Stimulated activated naive CD8-positive, alpha-beta T cell treated with anti-CD3 and anti-CD28 coated beads, Interleukin-15, amount 100 ng/mL, for 72 hours (primary cell): Measurements from ENCODE around the gene SASH1.
"Not testable (repeated sequence)": the region's sequence is repeated elsewhere in the genome, so short reads cannot be mapped to it uniquely, and the experiment has no call there.

ENCODE experiments used
- ATAC-seq: fragments of 150-1000 bp; cut with Tn5 transposase; 2 replicates; pipeline ENCODE4 v1.10.0; 2021; ENCODE audit warnings: mild to moderate bottlenecking, moderate library complexity
- DNase-seq, 2 donors: peaks; one replicate each; pipeline ENCODE4 v3.0.0; 2021 to 2022
- H3K27ac Mint-ChIP-seq, 2 donors: one replicate each; pipeline ENCODE4 v1.8.0; 2022; ENCODE audit warnings: mild to moderate bottlenecking in 2 of 2, mixed read lengths in 2 of 2, moderate library complexity in 2 of 2
- H3K27me3 Mint-ChIP-seq: one replicate; pipeline ENCODE4 v1.8.0; 2022; ENCODE audit warnings: mixed read lengths
- H3K4me1 Mint-ChIP-seq: one replicate; pipeline ENCODE4 v1.8.0; 2022; ENCODE audit warnings: mild to moderate bottlenecking, mixed read lengths
- H3K4me3 Mint-ChIP-seq, 2 donors: one replicate each; pipeline ENCODE4 v1.8.0; 2022; ENCODE audit warnings: mild to moderate bottlenecking in 2 of 2, mixed read lengths in 2 of 2, moderate library complexity in 1 of 2
- H3K9me3 Mint-ChIP-seq, 2 donors: one replicate each; pipeline ENCODE4 v1.8.0; 2022; ENCODE audit warnings: mixed read lengths in 2 of 2

Gene SASH1

GRCh38 chr6:148572676-148573335 lies 230.2 kb downstream of the SASH1 start:
- H3K9me3 Mint-ChIP-seq = no peaks in the 10 kb centered on the region
- DNase-seq (no peak), ATAC-seq (no peak)
- peaks cover 44% of the 10 kb centered on the region for H3K27me3 Mint-ChIP-seq
- H3K4me3 Mint-ChIP-seq = no peak overlapping the region
- peaks cover under 1% of the 10 kb centered on the region for H3K4me1 Mint-ChIP-seq
- H3K27ac Mint-ChIP-seq = no peak overlapping the region

- no peak overlapping the region for H3K27ac Mint-ChIP-seq
Observed at GRCh38 chr6:148573922-148574321, 231.3 kb downstream of the SASH1 start.

DNA sequence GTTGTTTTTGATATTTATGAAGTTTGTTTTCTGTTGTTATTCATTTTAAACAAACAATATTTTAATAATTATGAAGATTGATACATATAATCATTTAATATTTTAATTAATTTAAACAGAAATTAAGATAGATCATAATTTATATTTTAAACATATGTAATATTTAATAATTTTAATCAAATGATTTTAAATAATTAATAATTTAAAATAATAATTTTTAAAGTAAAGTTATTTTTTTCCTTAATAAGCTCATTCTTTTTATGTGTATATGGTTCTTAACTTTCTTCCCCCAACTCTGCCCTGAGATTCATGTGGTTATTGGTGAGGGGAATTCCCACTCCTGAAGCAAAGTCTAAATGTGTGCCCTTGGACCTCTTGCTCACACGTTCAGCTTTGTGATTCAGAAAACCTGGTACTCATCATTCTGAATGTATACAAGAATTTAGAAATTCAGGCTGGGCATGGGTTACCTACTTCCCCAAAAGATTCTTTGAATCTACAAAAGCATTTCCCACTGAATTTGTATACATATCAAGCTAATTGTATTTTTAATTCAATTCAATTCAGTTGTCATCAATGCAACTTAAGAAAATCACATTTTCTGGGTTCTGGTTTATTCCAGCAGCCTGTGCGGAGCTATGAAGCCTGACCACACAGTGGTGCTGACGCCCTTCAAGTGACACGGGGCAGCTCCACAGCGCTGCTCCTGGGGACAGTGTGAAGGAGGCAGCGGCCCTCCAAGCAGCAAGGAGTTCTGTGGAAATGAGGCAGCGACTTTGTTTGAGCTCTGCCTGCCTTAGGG lies 235.2 kb downstream of the SASH1 start:
- Mint-ChIP-seq H3K27me3 (peaks cover 53% of the 10 kb centered on the region), H3K9me3 (no peaks in the 10 kb centered on the region), H3K4me3 (no peak overlapping the region), H3K4me1 (peaks cover 6% of the 10 kb centered on the region), H3K27ac (no peak overlapping the region)
- DNase-seq (peak; percentile 27 to 48), ATAC-seq (peak; percentile 99)

More at GRCh38 chr6:148573922-148574321, 231.3 kb downstream of the SASH1 start:
- no peaks in the 10 kb centered on the region for H3K9me3 Mint-ChIP-seq
- DNase-seq (no peak), ATAC-seq (no peak)
- no peak overlapping the region for H3K4me3 Mint-ChIP-seq
- H3K27me3 Mint-ChIP-seq = peaks cover 52% of the 10 kb centered on the region
- peaks cover 6% of the 10 kb centered on the region for H3K4me1 Mint-ChIP-seq

- Mint-ChIP-seq H3K9me3 (no peaks in the 10 kb centered on the region), H3K27me3 (peaks cover 53% of the 10 kb centered on the region), H3K27ac (no peak overlapping the region), H3K4me3 (no peak overlapping the region), H3K4me1 (peaks cover 6% of the 10 kb centered on the region)
- DNase-seq (no peak), ATAC-seq (peak; percentile 11)
Observed at GRCh38 chr6:148578489-148578814, 235.8 kb downstream of the SASH1 start.

- Mint-ChIP-seq H3K27ac (no peak overlapping the region), H3K4me1 (peaks cover 6% of the 10 kb centered on the region), H3K4me3 (no peak overlapping the region), H3K9me3 (no peaks in the 10 kb centered on the region), H3K27me3 (peaks cover 53% of the 10 kb centered on the region)
- no peak for DNase-seq
- no peak for ATAC-seq
Observed at GRCh38 chr6:148578837-148579565, 236.4 kb downstream of the SASH1 start.

GRCh38 chr6:148580442-148580841 lies 237.8 kb downstream of the SASH1 start:
- Mint-ChIP-seq H3K27ac (no peak overlapping the region), H3K27me3 (peaks cover 65% of the 10 kb centered on the region), H3K4me1 (peaks cover 6% of the 10 kb centered on the region), H3K4me3 (no peak overlapping the region), H3K9me3 (peaks cover 9 to 11% of the 10 kb centered on the region in 2 donors)
- ATAC-seq (no peak), DNase-seq (no peak)

GRCh38 chr6:148583631-148584030 lies 241.0 kb downstream of the SASH1 start:
- no peak for DNase-seq

DNA sequence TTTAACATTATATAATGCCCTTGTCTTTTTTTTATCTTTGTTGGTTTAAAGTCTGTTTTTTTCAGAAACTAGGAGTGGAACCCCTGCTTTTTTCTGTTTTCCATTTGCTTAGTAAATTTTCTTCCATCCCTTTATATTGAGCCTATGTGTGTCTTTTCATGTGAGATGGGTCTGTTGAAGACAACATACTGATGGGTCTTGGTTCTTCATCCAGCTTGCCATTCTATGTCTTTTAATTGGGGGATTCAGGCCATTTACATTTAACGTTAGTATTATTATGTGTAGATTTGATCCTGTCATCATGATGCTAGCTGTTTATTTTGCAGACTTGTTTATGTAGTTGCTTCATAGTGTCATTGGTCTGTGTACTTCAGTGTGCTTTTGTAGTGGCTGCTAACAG lies 243.0 kb downstream of the SASH1 start:
- not testable (repeated sequence) for ATAC-seq, H3K4me1 Mint-ChIP-seq, H3K27ac Mint-ChIP-seq, DNase-seq, H3K4me3 Mint-ChIP-seq
- Mint-ChIP-seq H3K9me3 (peaks cover 30 to 37% of the 10 kb centered on the region in 2 donors), H3K27me3 (peaks cover 54% of the 10 kb centered on the region)

More at GRCh38 chr6:148583631-148584030, 241.0 kb downstream of the SASH1 start:
- no peak for ATAC-seq
- Mint-ChIP-seq H3K4me1 (no peaks in the 10 kb centered on the region), H3K4me3 (no peak overlapping the region), H3K27ac (no peak overlapping the region), H3K9me3 (peaks cover 30 to 37% of the 10 kb centered on the region in 2 donors), H3K27me3 (peaks cover 72% of the 10 kb centered on the region)

- Mint-ChIP-seq H3K27ac (no peak overlapping the region), H3K27me3 (peaks cover 51% of the 10 kb centered on the region), H3K4me3 (no peak overlapping the region), H3K9me3 (peaks cover 17 to 21% of the 10 kb centered on the region in 2 donors), H3K4me1 (no peaks in the 10 kb centered on the region)
- ATAC-seq (no peak), DNase-seq (no peak)
Observed at GRCh38 chr6:148590883-148591282, 248.2 kb downstream of the SASH1 start.

DNA sequence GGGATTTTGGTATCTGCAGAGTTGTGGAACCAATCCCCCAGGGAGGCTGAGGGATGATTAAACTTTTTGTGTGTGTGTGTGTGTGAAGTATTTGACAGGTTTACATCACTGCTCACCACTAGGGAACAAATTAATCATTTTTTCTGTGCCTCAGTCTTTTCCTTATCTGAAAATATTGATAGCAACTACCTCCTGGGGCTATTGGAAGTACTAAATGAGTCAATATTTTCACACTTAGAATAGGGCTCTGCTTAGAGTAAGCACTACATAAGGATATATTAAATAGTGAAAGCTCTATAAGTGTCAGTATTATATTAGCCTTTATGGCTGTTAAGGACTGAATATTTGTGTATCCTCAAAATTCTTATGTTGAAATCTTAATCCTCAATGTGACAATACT lies 249.0 kb downstream of the SASH1 start:
- H3K4me3 Mint-ChIP-seq = no peak overlapping the region
- ATAC-seq (peak; percentile 33), DNase-seq (no peak)
- H3K27me3 Mint-ChIP-seq = peaks cover 51% of the 10 kb centered on the region
- H3K4me1 Mint-ChIP-seq = no peaks in the 10 kb centered on the region
- H3K27ac Mint-ChIP-seq = no peak overlapping the region
- peaks cover 11 to 14% of the 10 kb centered on the region in 2 donors for H3K9me3 Mint-ChIP-seq

DNA sequence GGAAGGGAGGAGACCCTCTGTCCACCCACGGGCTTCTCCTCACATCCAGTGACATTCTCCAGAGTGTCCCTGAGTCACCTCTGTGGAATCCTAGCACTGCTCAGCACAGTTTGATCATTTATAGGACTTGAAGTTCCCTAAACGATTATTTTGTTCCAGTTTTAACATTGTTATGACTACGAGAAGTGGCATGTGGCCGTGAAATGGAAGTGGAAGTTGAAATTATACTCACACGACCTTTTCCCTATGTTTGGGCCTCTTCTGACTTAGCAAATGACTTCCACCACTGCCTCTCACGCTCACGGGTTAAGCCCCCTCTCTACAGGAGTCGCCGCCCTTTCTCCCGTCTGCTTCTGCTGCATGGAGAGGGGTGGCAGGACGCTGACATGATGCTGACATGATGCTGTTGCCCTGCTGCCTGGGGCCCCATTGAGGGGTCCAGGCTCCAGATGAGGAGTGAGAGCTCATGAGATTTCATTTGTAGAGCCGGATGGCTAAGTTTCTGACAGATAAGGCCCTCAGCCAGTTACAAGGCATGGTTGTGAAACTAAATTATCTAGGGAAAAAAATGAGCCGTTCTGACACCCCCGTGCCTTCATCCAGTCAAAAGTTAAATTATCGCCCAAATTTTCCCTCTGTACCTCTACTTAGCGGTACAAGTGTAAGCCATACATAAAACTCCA lies 250.6 kb downstream of the SASH1 start:
- H3K4me3 Mint-ChIP-seq = no peak overlapping the region
- peaks cover under 1 to 2% of the 10 kb centered on the region in 2 donors for H3K9me3 Mint-ChIP-seq
- no peaks in the 10 kb centered on the region for H3K4me1 Mint-ChIP-seq

GRCh38 chr6:148593813-148594170 lies 251.2 kb downstream of the SASH1 start:
- Mint-ChIP-seq H3K4me1 (no peaks in the 10 kb centered on the region), H3K27ac (no peak overlapping the region), H3K4me3 (no peak overlapping the region), H3K27me3 (peaks cover 39% of the 10 kb centered on the region), H3K9me3 (no peaks in the 10 kb centered on the region)
- DNase-seq = no peak
- no peak for ATAC-seq

More for the DNA sequence above, 250.6 kb downstream of the SASH1 start:
- peaks cover 40% of the 10 kb centered on the region for H3K27me3 Mint-ChIP-seq
- ATAC-seq (no peak), DNase-seq (no peak)
- no peak overlapping the region for H3K27ac Mint-ChIP-seq

DNA sequence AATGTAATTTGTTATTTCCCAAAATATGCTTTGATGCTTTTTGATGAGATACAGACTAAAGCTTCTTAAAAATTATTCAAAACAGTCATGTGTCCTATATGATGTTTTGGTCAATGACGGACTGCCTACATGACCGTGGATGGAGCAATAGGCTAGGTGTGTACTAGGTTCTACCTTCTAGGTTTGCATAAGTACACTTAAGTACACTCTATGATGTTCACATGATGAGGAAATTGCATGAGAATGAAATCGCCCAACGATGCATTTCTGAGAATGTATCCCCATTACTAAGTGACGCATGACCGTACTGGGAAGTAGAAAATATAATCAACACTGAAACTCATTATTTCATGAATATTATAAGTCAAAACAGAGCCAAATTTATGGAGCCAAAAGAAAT lies 252.9 kb downstream of the SASH1 start:
- Mint-ChIP-seq H3K4me3 (no peak overlapping the region), H3K27me3 (peaks cover 39% of the 10 kb centered on the region), H3K27ac (no peak overlapping the region), H3K4me1 (no peaks in the 10 kb centered on the region), H3K9me3 (no peaks in the 10 kb centered on the region)
- no peak for DNase-seq
- no peak for ATAC-seq

DNA sequence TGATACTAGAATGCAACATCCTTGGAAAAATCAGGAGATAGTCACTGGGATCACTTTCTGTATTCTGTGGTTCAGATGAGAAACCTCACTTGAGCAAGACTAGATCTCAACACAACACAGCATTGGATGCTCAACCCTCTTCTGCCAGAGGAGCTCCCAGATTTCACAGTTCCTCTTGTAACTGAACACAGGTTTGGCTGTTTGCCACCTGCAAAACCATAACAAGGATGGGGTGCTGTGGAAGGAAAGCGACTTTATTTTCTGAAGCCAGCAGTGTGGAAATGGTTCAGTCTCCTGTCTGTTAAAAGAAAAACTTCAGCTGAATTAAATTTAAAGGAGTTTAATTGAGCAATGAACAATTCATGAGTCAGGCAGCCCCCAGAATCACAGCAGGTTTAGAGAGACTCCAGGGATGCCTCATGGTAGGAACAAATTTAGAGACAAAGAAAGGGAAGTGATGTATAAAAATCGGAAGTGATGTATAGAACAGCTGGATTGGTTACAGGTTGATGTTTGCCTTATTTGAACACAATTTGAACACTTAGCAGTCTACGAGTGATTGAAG lies 254.3 kb downstream of the SASH1 start:
- DNase-seq (no peak), ATAC-seq (no peak)
- Mint-ChIP-seq H3K4me1 (peaks cover 2% of the 10 kb centered on the region), H3K9me3 (peaks cover under 1 to 3% of the 10 kb centered on the region in 2 donors), H3K27me3 (peaks cover 39% of the 10 kb centered on the region), H3K27ac (no peak overlapping the region), H3K4me3 (no peak overlapping the region)

DNA sequence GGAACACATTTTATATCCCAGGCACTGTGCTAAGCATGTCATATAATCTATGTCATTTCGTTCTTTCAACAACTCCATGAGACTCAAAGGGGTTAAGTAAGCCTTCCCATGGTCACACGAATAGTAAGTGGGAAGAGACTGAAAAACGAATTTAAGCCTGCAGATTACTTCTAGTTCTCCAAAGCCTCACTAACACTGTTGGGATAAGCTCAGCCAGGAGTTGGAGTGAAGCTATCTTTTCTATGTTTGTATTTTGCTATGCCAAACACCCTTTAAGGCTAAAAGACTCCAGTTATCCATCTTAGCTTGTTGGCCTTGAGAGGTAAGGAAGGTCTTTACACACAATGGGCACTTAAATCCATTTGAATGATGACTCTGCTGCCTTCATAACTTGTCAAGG lies 256.1 kb downstream of the SASH1 start:
- Mint-ChIP-seq H3K27ac (peak overlapping the region in 1 of 2 donors; percentile 5), H3K4me1 (peaks cover 12% of the 10 kb centered on the region), H3K27me3 (peaks cover 31% of the 10 kb centered on the region), H3K9me3 (peaks cover 4 to 13% of the 10 kb centered on the region in 2 donors), H3K4me3 (no peak overlapping the region)
- ATAC-seq (no peak), DNase-seq (no peak)
